HEK293 (cell line): Measurements from ENCODE around the gene LPCAT4.

ENCODE experiments used
- CTCF ChIP-seq: fragments of 450-650 bp; formaldehyde crosslinking; IDR thresholded peaks from 2 replicates; pipeline ENCODE4 v1.5.1; 2016; ENCODE audit warnings: missing biosample characterization, missing genetic modification characterization
- PBX3 ChIP-seq: sonication (generic); formaldehyde crosslinking; IDR thresholded peaks from 2 replicates; pipeline ENCODE4 v1.8.1; 2022; ENCODE audit warnings: mild to moderate bottlenecking, moderate library complexity, missing genetic modification reagents
- PRDM10 ChIP-seq: fragments of 450-650 bp; formaldehyde crosslinking; IDR thresholded peaks from 2 replicates; pipeline ENCODE4 v1.5.1; 2016; ENCODE audit warnings: missing biosample characterization, missing genetic modification characterization
- SETDB1 ChIP-seq: IDR thresholded peaks from one replicate; pipeline ENCODE4 v1.6.1; 2017; ENCODE audit warnings: mild to moderate bottlenecking, low read length, moderate library complexity, mixed read lengths; ENCODE audit not compliant: insufficient read length
- TCF7L2 ChIP-seq: IDR thresholded peaks from 2 replicates; pipeline ENCODE4 v1.6.1; 2011; ENCODE audit warnings: low read depth, mild to moderate bottlenecking, inconsistent platforms, low read length, moderate library complexity, borderline replicate concordance
- ZBTB1 ChIP-seq: fragments of 450-650 bp; formaldehyde crosslinking; IDR thresholded peaks from 2 replicates; pipeline ENCODE4 v1.5.1; 2016; ENCODE audit warnings: missing biosample characterization, missing genetic modification characterization
- ZBTB7A ChIP-seq: fragments of 450-650 bp; formaldehyde crosslinking; IDR thresholded peaks from 2 replicates; pipeline ENCODE4 v1.5.1; 2016; ENCODE audit warnings: low read depth, missing biosample characterization, missing genetic modification characterization
- ZNF10 ChIP-seq: fragments of 450-650 bp; formaldehyde crosslinking; IDR thresholded peaks from 2 replicates; pipeline ENCODE4 v1.5.1; 2017; ENCODE audit warnings: missing biosample characterization, missing genetic modification characterization
- ZNF16 ChIP-seq: fragments of 450-650 bp; formaldehyde crosslinking; IDR thresholded peaks from 2 replicates; pipeline ENCODE4 v1.5.1; 2016; ENCODE audit warnings: low read depth, missing biosample characterization, missing genetic modification characterization
- ZNF473 ChIP-seq: fragments of 450-650 bp; formaldehyde crosslinking; IDR thresholded peaks from 2 replicates; pipeline ENCODE4 v1.5.1; 2017; ENCODE audit warnings: missing biosample characterization, missing genetic modification characterization
- ZNF830 ChIP-seq: fragments of 450-650 bp; IDR thresholded peaks from 2 replicates; pipeline ENCODE4 v1.5.0; 2018; ENCODE audit warnings: missing biosample characterization, missing genetic modification characterization, low read depth, mild to moderate bottlenecking, moderate library complexity
- TF ChIP-seq, protein P1 (sequence below): fragments of 450-650 bp; formaldehyde crosslinking; IDR thresholded peaks from 2 replicates; pipeline ENCODE4 v1.5.1; 2016; ENCODE audit warnings: missing biosample characterization, missing genetic modification characterization
- TF ChIP-seq, protein P2 (sequence below): fragments of 450-650 bp; IDR thresholded peaks from 2 replicates; pipeline ENCODE4 v1.5.1; 2018; ENCODE audit warnings: missing biosample characterization, missing genetic modification characterization

DNA sequence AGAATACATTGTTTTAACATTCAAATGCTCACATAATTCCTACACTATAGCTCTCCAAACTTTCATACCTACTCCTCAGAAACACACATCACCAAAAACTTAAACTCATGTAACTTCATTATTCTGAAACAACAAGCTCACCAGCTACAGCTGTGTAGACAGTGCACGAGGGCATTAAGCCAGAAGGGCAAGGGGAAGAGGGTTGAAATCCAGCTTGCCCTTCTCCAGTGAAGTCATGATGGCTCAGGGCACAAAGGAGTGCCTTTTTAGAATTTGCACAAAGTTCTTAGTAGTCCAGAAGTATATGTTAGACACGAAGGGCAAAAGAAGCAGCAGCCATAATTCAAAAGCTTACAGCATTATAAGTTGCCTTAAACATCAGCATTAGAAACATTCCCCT lies 38.0 kb downstream of the LPCAT4 start:
- TF ChIP-seq, protein P1, sequence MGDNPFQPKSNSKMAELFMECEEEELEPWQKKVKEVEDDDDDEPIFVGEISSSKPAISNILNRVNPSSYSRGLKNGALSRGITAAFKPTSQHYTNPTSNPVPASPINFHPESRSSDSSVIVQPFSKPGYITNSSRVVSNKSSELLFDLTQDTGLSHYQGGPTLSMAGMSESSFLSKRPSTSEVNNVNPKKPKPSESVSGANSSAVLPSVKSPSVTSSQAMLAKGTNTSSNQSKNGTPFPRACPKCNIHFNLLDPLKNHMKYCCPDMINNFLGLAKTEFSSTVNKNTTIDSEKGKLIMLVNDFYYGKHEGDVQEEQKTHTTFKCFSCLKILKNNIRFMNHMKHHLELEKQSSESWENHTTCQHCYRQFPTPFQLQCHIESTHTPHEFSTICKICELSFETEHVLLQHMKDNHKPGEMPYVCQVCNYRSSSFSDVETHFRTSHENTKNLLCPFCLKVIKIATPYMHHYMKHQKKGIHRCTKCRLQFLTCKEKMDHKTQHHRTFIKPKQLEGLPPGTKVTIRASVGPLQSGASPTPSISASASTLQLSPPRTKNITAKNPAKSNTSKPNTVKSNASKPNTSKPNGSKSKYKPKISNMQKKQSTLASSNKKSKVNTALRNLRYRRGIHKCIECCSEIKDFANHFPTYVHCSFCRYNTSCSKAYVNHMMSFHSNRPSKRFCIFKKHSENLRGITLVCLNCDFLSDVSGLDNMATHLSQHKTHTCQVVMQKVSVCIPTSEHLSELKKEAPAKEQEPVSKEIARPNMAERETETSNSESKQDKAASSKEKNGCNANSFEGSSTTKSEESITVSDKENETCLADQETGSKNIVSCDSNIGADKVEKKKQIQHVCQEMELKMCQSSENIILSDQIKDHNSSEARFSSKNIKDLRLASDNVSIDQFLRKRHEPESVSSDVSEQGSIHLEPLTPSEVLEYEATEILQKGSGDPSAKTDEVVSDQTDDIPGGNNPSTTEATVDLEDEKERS (tag by site-specific recombination): no peak
- no peak for TF ChIP-seq CTCF (tag by site-specific recombination)
- no peak for TF ChIP-seq ZNF10 (tag by site-specific recombination)
- no peak for TF ChIP-seq ZNF830 (tag by site-specific recombination)
- no peak for TF ChIP-seq SETDB1
- TF ChIP-seq PBX3 (CRISPR knock-in tag): no peak
- TF ChIP-seq, protein P2, sequence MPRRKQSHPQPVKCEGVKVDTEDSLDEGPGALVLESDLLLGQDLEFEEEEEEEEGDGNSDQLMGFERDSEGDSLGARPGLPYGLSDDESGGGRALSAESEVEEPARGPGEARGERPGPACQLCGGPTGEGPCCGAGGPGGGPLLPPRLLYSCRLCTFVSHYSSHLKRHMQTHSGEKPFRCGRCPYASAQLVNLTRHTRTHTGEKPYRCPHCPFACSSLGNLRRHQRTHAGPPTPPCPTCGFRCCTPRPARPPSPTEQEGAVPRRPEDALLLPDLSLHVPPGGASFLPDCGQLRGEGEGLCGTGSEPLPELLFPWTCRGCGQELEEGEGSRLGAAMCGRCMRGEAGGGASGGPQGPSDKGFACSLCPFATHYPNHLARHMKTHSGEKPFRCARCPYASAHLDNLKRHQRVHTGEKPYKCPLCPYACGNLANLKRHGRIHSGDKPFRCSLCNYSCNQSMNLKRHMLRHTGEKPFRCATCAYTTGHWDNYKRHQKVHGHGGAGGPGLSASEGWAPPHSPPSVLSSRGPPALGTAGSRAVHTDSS (tag by site-specific recombination): no peak
- no peak for TF ChIP-seq ZNF473 (tag by site-specific recombination)
- no peak for TF ChIP-seq TCF7L2
- TF ChIP-seq PRDM10 (tag by site-specific recombination): no peak
- TF ChIP-seq ZBTB1 (tag by site-specific recombination): no peak
- no peak for TF ChIP-seq ZNF16 (tag by site-specific recombination)
- no peak for TF ChIP-seq ZBTB7A
